Measurements from ENCODE around the gene FHL5. TPM values are rescaled to one million over a fixed set of nuclear protein-coding genes. Genes with fewer than 3 reads are reported as not detected.

Gene FHL5
- polyA plus RNA-seq, 1 donor from 2014 or later, result not detected

DNA sequence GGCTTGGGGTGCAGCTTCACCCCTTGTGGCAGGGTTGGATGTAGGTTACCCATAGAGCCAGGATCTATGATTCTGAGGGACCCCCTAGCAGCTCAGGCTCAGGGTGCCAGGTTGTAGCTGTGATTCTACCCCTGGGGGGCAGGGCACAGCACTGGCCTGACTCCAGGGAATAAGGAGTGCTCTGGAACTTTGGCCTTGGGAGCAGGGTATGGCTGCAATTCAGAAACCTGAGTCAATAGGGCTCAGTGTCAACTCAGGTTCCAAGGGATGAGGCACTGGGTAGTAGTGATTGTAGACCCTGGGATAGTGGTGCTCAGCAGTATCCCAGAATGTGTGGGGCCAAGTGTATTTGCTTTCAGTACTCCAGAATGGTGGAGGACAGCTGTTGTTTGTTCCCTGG lies 8.6 kb downstream of the FHL5 start:
- H3K36me3 ChIP-seq (ENCODE audit: insufficient read depth, low read length), result no peaks in the 10 kb centered on the region
- no peaks in the 10 kb centered on the region for H3F3A ChIP-seq (ENCODE audit: insufficient read depth, low read length, poor library complexity, severe bottlenecking)
- no peak overlapping the region for H3K9ac ChIP-seq (ENCODE audit: low read length)
- H2AFZ ChIP-seq (ENCODE audit: low read depth, low read length), result no peak overlapping the region
- H3K27ac ChIP-seq (ENCODE audit: low read length), result no peak overlapping the region
- TF ChIP-seq POLR2AphosphoS5 (IDR thresholded peaks at IDR 0.05), result no peak
- TF ChIP-seq EZH2 (IDR thresholded peaks at IDR 0.05; ENCODE audit: borderline replicate concordance, insufficient read depth, low read length, poor library complexity, severe bottlenecking), result no peak
- no peak for TF ChIP-seq RAD21 (conservative IDR thresholded peaks at IDR 0.05)
- no peak for TF ChIP-seq REST (IDR thresholded peaks at IDR 0.05; ENCODE audit: borderline replicate concordance)
- no peak for TF ChIP-seq SMC3 (conservative IDR thresholded peaks at IDR 0.05; ENCODE audit: poor library complexity)
- TF ChIP-seq MXI1 (conservative IDR thresholded peaks at IDR 0.05; ENCODE audit: poor library complexity, severe bottlenecking), result no peak
- no peak for TF ChIP-seq TAF1 (IDR thresholded peaks at IDR 0.05; ENCODE audit: low read depth)
- no peak overlapping the region for H3K4me3 ChIP-seq (ENCODE audit: low read length)
- H4K20me1 ChIP-seq (ENCODE audit: insufficient read depth), result no peaks in the 10 kb centered on the region
- H3K27me3 ChIP-seq (ENCODE audit: insufficient read depth, low read depth, low read length), result no peaks in the 10 kb centered on the region
- H3K9me2 ChIP-seq (ENCODE audit: insufficient read depth, low read length), result no peaks in the 10 kb centered on the region
- H3K4me2 ChIP-seq (ENCODE audit: low read length), result no peak overlapping the region
- H3K9me3 ChIP-seq (ENCODE audit: low read length), result no peaks in the 10 kb centered on the region
- H3K79me2 ChIP-seq (replicated peaks; ENCODE audit: insufficient read depth, low read length), result no peaks in the 10 kb centered on the region

DNA sequence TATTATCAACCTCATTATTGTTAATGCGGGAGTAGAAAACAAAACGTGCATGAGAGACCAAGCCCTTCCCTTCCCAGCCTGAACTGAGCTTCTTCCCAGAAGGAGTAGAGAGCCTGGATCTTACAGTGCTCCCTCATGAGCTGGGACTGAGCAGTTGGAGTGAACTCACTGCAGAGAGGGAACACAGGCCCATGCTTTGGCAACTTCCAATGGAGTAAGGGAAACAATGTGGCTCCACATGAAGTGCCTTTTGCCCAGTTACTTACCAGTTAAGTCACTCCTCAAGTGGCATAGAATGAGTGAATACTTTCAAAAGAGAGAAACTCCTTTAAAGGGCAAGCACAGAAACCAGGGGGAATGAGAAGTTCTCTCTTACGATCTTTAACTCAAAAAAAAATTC lies 12.4 kb downstream of the FHL5 start:
- TF ChIP-seq EP300 (conservative IDR thresholded peaks at IDR 0.05; ENCODE audit: poor library complexity, severe bottlenecking) (no peak), EZH2 (IDR thresholded peaks at IDR 0.05; ENCODE audit: borderline replicate concordance, insufficient read depth, low read length, poor library complexity, severe bottlenecking) (no peak)
- H3K79me2 ChIP-seq (replicated peaks; ENCODE audit: insufficient read depth, low read length), result no peaks in the 10 kb centered on the region
- H3K36me3 ChIP-seq (ENCODE audit: insufficient read depth, low read length), result no peaks in the 10 kb centered on the region
- no peaks in the 10 kb centered on the region for H3K27me3 ChIP-seq (ENCODE audit: insufficient read depth, low read depth, low read length)
- H3K9ac ChIP-seq (ENCODE audit: low read length), result no peak overlapping the region
- no peaks in the 10 kb centered on the region for H3K9me2 ChIP-seq (ENCODE audit: insufficient read depth, low read length)
- H3K4me3 ChIP-seq (ENCODE audit: low read length), result no peak overlapping the region
- no peak overlapping the region for H2AFZ ChIP-seq (ENCODE audit: low read depth, low read length)
- no peak overlapping the region for H3K4me2 ChIP-seq (ENCODE audit: low read length)
- H4K20me1 ChIP-seq (ENCODE audit: insufficient read depth), result no peaks in the 10 kb centered on the region
- H3K9me3 ChIP-seq (ENCODE audit: low read length), result no peaks in the 10 kb centered on the region
- no peak overlapping the region for H3K27ac ChIP-seq (ENCODE audit: low read length)
- H3F3A ChIP-seq (ENCODE audit: insufficient read depth, low read length, poor library complexity, severe bottlenecking), result no peaks in the 10 kb centered on the region

DNA sequence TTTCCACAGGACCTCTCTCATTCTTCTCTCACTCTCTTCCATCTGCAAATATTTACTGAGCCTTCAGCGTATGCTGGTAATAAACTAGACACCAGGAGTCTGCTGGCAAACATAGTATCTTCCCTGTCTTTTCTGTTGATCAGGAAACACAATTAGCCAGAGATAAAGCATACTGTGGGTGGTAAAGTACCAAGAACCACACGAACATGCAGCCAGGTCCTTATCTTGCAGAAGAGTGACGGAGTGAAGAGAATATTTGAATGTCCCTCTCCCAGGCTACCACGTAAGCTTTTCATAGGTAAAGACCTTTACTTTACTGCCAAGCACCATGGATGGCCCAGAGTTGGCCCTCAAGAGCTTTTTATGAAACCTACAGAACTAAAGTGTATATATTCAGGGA lies 13.3 kb downstream of the FHL5 start:
- TF ChIP-seq, protein P1, sequence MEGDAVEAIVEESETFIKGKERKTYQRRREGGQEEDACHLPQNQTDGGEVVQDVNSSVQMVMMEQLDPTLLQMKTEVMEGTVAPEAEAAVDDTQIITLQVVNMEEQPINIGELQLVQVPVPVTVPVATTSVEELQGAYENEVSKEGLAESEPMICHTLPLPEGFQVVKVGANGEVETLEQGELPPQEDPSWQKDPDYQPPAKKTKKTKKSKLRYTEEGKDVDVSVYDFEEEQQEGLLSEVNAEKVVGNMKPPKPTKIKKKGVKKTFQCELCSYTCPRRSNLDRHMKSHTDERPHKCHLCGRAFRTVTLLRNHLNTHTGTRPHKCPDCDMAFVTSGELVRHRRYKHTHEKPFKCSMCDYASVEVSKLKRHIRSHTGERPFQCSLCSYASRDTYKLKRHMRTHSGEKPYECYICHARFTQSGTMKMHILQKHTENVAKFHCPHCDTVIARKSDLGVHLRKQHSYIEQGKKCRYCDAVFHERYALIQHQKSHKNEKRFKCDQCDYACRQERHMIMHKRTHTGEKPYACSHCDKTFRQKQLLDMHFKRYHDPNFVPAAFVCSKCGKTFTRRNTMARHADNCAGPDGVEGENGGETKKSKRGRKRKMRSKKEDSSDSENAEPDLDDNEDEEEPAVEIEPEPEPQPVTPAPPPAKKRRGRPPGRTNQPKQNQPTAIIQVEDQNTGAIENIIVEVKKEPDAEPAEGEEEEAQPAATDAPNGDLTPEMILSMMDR (IDR thresholded peaks at IDR 0.05; ENCODE audit: poor library complexity, severe bottlenecking), result no peak
- TF ChIP-seq REST (IDR thresholded peaks at IDR 0.05; ENCODE audit: borderline replicate concordance) (no peak), POLR2AphosphoS5 (IDR thresholded peaks at IDR 0.05) (no peak), TAF1 (IDR thresholded peaks at IDR 0.05; ENCODE audit: low read depth) (no peak), RAD21 (conservative IDR thresholded peaks at IDR 0.05) (no peak), EZH2 (IDR thresholded peaks at IDR 0.05; ENCODE audit: borderline replicate concordance, insufficient read depth, low read length, poor library complexity, severe bottlenecking) (no peak), SMC3 (conservative IDR thresholded peaks at IDR 0.05; ENCODE audit: poor library complexity) (no peak), MXI1 (conservative IDR thresholded peaks at IDR 0.05; ENCODE audit: poor library complexity, severe bottlenecking) (no peak), EP300 (conservative IDR thresholded peaks at IDR 0.05; ENCODE audit: poor library complexity, severe bottlenecking) (no peak)
- H3K27me3 ChIP-seq (ENCODE audit: insufficient read depth, low read depth, low read length), result no peaks in the 10 kb centered on the region

More for the DNA sequence above, 13.3 kb downstream of the FHL5 start:
- Histone ChIP-seq H3K36me3 (ENCODE audit: insufficient read depth, low read length) (no peaks in the 10 kb centered on the region), H2AFZ (ENCODE audit: low read depth, low read length) (no peak overlapping the region), H3F3A (ENCODE audit: insufficient read depth, low read length, poor library complexity, severe bottlenecking) (no peaks in the 10 kb centered on the region), H3K27ac (ENCODE audit: low read length) (no peak overlapping the region), H3K9me3 (ENCODE audit: low read length) (no peaks in the 10 kb centered on the region), H4K20me1 (ENCODE audit: insufficient read depth) (no peaks in the 10 kb centered on the region), H3K79me2 (replicated peaks; ENCODE audit: insufficient read depth, low read length) (no peaks in the 10 kb centered on the region), H3K9ac (ENCODE audit: low read length) (no peak overlapping the region), H3K4me2 (ENCODE audit: low read length) (no peak overlapping the region), H3K9me2 (ENCODE audit: insufficient read depth, low read length) (no peaks in the 10 kb centered on the region), H3K4me3 (ENCODE audit: low read length) (no peak overlapping the region)

Measured in neural cell (in vitro differentiated cells).